ENCODE data around the gene APOBEC3G.
A peak's percentile ranks its signal among the peaks of the same experiment; 100 is the strongest.
"Not testable (repeated sequence)": the region's sequence is repeated elsewhere in the genome, so short reads cannot be mapped to it uniquely, and the experiment has no call there.

The APOBEC3G gene

GRCh38 chr22:39066442-39067276, 10.4 kb upstream of the APOBEC3G start:
- POLR2A ChIA-PET; CTCF ChIA-PET; DNase-seq (ENCODE audit: low read depth, low spot score); H3K4me3 ChIP-seq (ENCODE audit: low read depth, low read length): not testable (repeated sequence)

DNA sequence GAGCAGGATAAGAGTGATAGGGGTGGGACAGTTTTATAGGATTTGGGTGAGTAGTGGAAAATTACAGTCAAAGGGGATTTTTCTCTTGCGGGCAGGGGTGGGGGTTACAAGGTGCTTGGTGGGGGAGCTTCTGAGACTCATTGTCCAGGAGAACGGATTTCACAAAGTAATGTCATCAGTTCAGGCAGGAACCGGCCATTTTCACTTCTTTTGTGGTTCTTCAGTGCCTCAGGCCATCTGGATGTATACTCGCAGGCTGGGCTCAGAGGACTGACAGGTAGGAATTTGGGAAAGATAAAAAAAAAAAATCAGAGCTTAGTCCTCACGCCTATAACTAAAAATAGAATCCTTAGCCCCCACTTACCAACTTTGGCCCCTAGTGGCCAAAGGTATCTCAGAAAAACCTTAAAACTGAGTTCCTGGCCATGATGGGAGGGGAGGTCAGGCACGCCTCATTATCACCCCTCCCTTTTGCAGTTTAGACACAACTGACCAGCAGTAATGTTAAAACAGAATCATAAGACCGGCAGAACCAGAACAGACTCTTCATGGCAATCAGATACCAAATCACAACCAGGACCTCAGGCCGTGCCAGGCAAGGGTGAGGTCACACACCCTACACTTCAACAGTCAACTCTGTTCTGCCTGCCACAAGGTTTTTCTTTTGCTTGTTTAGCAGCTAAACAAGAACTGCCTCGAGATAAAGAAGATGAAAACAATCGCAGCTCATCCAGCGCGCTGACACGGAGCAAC, 8.9 kb upstream of the APOBEC3G start:
- TF ChIP-seq CTCF (IDR thresholded peaks at IDR 0.05; ENCODE audit: insufficient read depth, low read length, missing control alignments): no peak
- ChIA-PET CTCF (no interaction called here), POLR2A (no interaction called here)
- no peak for DNase-seq (ENCODE audit: low read depth, low spot score)
- H3K4me3 ChIP-seq (ENCODE audit: low read depth, low read length): no peak overlapping the region

- no peak overlapping the region for H3K4me3 ChIP-seq (ENCODE audit: low read depth, low read length)
- POLR2A ChIA-PET: no interaction called here
- DNase-seq (ENCODE audit: low read depth, low spot score): no peak
- CTCF ChIA-PET: no interaction called here
- TF ChIP-seq CTCF (IDR thresholded peaks at IDR 0.05; ENCODE audit: insufficient read depth, low read length, missing control alignments): no peak
Measured at GRCh38 chr22:39070186-39070585, 6.9 kb upstream of the APOBEC3G start.

DNA sequence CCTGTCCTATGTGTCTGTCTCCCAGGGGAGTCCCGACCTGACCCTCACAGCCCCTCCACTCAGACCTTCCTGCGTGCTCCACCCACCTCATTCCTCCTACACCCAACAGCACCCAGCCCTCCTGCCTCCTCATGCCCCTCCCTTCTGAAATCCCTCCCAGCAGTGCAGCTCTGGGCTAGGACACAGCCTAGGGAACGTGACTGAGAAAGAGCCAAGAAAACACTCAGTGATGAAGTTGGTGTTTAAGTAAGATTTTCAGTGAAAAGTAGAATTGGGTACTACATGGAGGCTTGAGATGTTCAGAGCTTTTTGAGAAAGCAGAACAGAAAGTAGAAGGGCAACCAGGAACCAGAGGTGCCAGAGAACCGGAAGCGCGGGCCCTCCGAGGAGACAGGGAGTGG, 4.5 kb upstream of the APOBEC3G start:
- CTCF ChIA-PET: interaction anchor here (1.5 kb wide), 1 partner anchor 26 kb away, joined by 3 read pairs; no protein-coding TSS in a partner anchor
- DNase-seq (ENCODE audit: low read depth, low spot score); H3K4me3 ChIP-seq (ENCODE audit: low read depth, low read length); POLR2A ChIA-PET: not testable (repeated sequence)

DNA sequence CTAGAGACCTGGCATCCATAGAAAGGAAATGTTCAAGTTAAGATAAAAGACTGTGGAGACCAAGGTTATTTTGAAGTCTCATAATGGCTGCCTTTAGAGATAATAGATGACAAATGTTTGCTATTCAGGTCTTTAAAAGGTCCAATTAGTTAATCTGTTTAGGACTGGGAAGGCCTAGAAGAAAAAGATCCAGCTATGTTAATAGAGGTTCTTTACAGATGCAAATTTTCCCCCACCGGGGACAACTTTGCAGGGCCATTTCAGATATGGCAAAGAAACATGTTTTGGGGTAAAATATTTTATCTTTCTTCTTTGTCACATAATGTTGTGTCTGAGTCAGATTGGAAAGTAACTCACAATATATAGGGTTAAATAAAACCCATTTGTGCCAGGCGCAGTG, 3.1 kb upstream of the APOBEC3G start:
- no peak overlapping the region for H3K4me3 ChIP-seq (ENCODE audit: low read depth, low read length)
- ChIA-PET POLR2A (no interaction called here), CTCF (interaction anchor here (1.5 kb wide), 1 partner anchor 25 kb away, joined by 3 read pairs; no protein-coding TSS in a partner anchor)
- no peak for DNase-seq (ENCODE audit: low read depth, low spot score)
- no peak for TF ChIP-seq CTCF (IDR thresholded peaks at IDR 0.05; ENCODE audit: insufficient read depth, low read length, missing control alignments)

DNA sequence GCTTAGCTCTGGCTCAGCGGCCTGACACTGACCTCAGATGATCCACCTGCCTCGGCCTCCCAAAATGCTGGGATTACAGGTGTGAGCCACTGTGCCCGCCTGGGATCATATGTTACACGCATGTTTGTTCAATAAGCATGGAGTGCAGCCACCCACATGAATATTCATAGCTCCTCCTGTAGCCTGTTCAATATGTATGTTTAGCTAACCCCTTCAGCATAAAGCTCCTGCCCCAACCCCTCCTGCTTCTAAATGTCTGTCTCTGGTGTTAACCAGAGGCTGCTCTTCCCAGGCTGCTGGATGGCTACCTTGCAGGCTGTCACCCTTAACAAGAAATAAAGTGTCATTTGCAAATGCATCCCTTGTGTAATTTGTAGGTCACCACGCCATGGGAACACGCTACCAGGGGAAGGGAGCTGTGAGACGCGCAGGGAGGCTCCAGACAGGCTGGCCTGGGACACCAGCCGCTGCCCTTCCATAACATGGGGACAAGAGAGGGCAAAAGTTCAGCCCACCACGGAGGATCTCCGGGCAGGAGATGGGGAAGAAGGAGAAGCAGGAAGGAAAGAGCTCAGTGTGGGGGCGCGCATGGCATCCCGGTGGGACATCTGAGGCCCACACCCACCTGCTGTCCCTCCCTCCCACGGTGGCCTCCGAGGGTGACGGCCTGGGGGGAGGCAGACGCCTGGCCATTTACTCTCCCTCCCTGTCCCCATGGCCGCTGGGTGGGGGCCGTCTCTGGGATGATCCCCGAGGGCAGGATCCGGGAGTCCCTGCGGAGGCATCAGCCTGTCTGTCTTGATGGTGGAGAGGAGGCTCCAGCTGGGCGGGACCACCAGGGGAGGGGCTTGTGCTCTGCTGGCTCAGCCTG, 685 bp upstream of the APOBEC3G start:
- CTCF ChIA-PET; DNase-seq (ENCODE audit: low read depth, low spot score); POLR2A ChIA-PET: not testable (repeated sequence)
- peak overlapping the region; percentile 30 for H3K4me3 ChIP-seq (ENCODE audit: low read depth, low read length)

DNA sequence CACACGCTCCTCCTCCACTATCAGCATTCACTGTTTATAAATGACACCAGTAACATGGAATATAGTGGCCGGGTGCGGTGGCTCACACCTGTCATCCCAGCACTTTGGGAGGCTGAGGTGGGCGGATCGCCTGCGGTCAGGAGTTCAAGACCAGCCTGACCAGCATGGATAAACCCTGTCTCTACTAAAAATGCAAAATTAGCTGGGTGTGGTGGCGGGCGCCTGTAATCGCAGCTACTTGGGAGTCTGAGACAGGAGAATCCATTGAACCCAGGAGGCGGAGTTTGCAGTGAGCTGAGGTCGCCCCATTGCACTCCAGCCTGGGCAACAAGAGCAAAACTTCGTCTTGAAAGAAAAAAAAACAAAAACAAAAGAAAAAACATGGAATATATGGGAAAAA, 837 bp downstream of the APOBEC3G start:
- CTCF ChIA-PET: interaction anchor here (0.7 to 1.0 kb wide), 3 partner anchors 40 to 210 kb away, joined by 3 read pairs; no protein-coding TSS in a partner anchor
- POLR2A ChIA-PET: interaction anchor here (0.7 to 0.9 kb wide), 2 partner anchors 21 to 296 kb away, joined by 3 read pairs; no protein-coding TSS in a partner anchor
- DNase-seq (ENCODE audit: low read depth, low spot score): not testable (repeated sequence)
- peak overlapping the region; percentile 59; the same call in 1 of the 2 replicates for H3K4me3 ChIP-seq (ENCODE audit: low read depth, low read length)

DNA sequence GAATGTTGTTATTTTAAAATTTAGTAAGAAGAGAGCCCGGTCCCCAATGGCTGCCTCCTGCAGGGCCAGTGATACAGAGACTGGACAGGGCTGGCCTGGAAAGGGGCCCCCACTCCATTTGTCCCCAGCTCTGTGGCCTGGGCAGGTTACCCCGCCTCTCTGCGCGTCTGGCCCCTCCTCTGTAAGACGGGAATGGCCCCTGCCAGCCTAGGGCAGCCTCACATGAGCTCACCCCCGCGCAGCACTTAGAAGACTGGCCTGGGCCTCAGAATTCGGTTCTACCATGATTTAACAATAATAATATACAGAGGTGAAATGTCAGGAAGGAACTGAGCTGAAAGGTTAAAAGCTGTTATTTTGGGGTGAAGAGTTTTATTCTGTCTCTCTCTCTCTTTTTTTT, 1.3 kb downstream of the APOBEC3G start:
- ChIA-PET POLR2A (interaction anchor here (0.7 to 0.9 kb wide), 2 partner anchors 20 to 296 kb away, joined by 3 read pairs; no protein-coding TSS in a partner anchor), CTCF (interaction anchor here (0.7 to 1.0 kb wide), 3 partner anchors 39 to 210 kb away, joined by 3 read pairs; no protein-coding TSS in a partner anchor)
- DNase-seq (ENCODE audit: low read depth, low spot score): no peak
- H3K4me3 ChIP-seq (ENCODE audit: low read depth, low read length): no peak overlapping the region
- no peak for TF ChIP-seq CTCF (IDR thresholded peaks at IDR 0.05; ENCODE audit: insufficient read depth, low read length, missing control alignments)

- CTCF ChIA-PET: interaction anchor here (1.0 kb wide), 1 partner anchor 39 kb away, joined by 3 read pairs; no protein-coding TSS in a partner anchor
- DNase-seq (ENCODE audit: low read depth, low spot score); H3K4me3 ChIP-seq (ENCODE audit: low read depth, low read length); POLR2A ChIA-PET: not testable (repeated sequence)
Measured at GRCh38 chr22:39079054-39079637, 2.1 kb downstream of the APOBEC3G start.

Data from AG04449 (cell line).